OCI-LY1 (cell line): ENCODE data around the gene TAF11L5.
"Not testable (repeated sequence)": the region's sequence is repeated elsewhere in the genome, so short reads cannot be mapped to it uniquely, and the experiment has no call there.

Experiments
- CTCF ChIP-seq: fragments of 200-600 bp; sonication (generic), shearing (Covaris generic); IDR thresholded peaks from 2 replicates; pipeline ENCODE4 v1.5.1; 2017; ENCODE audit warnings: mild to moderate bottlenecking, antibody characterized with exemption, low read length, moderate library complexity, mixed read lengths
- EZH2 ChIP-seq: fragments of 200-600 bp; sonication (generic), shearing (Covaris generic); IDR thresholded peaks from 2 replicates; pipeline ENCODE4 v1.8.0; 2017; ENCODE audit warnings: borderline replicate concordance, mixed run types, mild to moderate bottlenecking, antibody characterized with exemption, low read length, moderate library complexity, mixed read lengths

GRCh38 chr5:17521501-17521900 is 3.5 kb upstream of the TAF11L5 start, which contains the start of gene TAF11L4:
- not testable (repeated sequence) for TF ChIP-seq CTCF, EZH2
